ENCODE results near the gene RAP1A.

GRCh38 chr1:111602974-111603373 lies 16.6 kb upstream of the RAP1A start:
- TF ChIP-seq, protein P1, sequence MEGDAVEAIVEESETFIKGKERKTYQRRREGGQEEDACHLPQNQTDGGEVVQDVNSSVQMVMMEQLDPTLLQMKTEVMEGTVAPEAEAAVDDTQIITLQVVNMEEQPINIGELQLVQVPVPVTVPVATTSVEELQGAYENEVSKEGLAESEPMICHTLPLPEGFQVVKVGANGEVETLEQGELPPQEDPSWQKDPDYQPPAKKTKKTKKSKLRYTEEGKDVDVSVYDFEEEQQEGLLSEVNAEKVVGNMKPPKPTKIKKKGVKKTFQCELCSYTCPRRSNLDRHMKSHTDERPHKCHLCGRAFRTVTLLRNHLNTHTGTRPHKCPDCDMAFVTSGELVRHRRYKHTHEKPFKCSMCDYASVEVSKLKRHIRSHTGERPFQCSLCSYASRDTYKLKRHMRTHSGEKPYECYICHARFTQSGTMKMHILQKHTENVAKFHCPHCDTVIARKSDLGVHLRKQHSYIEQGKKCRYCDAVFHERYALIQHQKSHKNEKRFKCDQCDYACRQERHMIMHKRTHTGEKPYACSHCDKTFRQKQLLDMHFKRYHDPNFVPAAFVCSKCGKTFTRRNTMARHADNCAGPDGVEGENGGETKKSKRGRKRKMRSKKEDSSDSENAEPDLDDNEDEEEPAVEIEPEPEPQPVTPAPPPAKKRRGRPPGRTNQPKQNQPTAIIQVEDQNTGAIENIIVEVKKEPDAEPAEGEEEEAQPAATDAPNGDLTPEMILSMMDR (IDR thresholded peaks at IDR 0.05) = no peak
- TF ChIP-seq POLR2A (IDR thresholded peaks at IDR 0.05) (no peak), EP300 (IDR thresholded peaks at IDR 0.05; ENCODE audit: low read depth) (no peak), POLR2AphosphoS5 (IDR thresholded peaks at IDR 0.05) (no peak)

Measured in transverse colon (tissue), 4 donors.